Stimulated activated CD4-positive, alpha-beta T cell treated with anti-CD3 and anti-CD28 coated beads, Interleukin-15, amount 100 ng/mL, for 48 hours (primary cell): Measurements from ENCODE around the gene RBM42.

ENCODE experiments used
- DNase-seq, 2 donors: peaks; one replicate each; pipeline ENCODE4 v3.0.0-alpha.2; 2020; ENCODE audit warnings: low read depth in 2 of 2

RBM42 gene

DNA sequence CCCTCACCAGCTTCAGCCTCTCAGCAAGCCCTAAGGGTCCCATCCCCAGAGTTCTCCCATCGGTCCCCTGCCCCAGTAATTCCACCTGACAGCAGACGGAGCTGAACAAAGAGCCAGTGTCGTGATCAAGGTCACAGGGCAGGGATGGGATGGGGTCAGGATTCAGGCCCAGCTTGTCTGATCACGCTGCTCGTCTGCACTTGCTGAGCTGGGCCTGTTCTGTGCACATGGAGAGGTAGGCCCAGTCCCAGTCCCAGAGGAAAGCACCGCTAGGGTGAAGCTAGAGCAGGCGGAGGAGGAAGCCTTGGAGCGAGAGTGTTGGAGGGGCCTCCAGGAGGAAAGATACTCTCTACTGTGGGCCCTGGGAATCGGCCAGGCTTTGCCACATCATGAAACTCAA is 7.1 kb upstream of the RBM42 start:
- DNase-seq: no peak

DNA sequence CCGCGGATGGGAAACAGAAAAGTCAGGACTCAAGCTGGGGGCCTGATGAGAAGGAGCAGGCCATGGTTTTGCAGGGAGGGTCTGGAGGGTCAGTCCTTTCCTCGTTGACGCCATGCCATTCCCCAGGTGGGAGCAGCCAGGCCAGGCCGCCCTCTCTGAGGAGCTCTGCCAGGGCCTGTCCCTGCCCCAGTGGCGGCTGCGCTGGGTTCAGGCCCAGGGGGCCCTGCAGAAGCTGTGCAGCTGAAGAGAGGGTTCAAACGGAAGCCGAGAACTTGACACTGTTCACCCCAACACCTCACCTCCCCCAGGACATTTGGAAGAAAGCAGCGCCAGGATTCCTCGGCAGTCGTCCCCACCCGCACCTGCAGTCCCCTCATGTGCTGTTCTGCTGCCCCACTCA is 6.1 kb upstream of the RBM42 start:
- DNase-seq: no peak

DNA sequence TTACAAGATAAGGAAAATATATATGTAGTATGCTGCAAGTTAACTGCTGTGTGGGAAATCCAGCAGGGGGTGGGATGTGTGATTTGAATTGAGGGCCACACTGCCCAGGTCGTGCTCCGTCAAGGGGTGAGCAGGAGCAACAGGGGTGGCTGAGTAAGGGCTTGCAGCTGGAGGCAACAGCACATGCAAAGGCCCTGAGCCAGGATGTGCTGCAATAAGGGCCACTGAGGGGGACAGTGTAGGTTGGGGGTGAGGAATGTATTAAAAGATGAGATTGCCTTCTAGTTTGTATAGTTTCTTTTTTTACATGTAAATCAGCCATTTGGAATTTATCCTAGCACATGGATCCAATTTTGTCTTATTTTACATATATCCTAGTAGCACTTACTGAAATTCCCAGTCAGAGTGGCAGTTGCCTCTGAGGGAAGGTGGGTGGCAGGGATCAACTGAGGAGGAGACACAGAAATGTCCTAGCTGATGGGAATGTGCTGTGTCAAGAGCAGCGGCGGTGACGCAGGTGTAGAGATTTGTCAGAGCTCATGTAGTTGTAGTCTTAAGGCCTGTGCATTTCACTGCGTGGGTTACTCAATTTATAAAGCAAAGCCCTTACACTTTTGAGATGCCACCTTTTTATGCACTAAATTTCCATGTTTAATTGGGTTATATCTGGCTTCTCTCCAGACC is 5.4 kb upstream of the RBM42 start:
- no peak for DNase-seq

DNA sequence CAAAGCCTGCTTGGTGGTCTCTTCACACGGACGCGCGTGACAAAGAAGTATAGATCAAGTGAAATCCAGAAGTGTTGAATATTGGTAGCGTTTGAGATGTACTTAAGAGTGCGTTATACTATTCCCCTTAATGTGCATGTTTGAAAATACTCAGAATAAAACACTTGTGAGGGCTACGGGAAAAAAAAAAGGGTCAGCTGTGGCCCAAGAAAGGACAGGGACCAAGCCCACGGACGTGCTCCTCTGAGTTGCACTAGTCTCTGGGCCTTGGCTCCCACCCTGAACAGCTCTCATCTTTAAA is 622 bp upstream of the RBM42 start:
- no peak for DNase-seq

DNA sequence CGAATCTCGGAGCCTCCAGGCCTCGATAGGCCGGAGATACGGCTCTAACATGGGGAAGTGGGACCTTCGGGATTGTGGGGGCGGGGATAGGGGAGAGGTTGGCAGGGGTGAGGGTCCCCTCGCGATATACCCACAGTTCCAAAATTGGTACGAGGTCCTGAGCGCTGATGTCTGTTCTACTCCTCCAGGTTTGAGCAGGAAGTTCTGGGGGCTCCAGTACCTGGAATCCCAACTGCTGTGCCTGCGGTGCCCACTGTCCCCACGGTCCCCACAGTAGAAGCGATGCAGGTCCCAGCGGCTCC is 447 bp downstream of the RBM42 start:
- DNase-seq: no peak

DNA sequence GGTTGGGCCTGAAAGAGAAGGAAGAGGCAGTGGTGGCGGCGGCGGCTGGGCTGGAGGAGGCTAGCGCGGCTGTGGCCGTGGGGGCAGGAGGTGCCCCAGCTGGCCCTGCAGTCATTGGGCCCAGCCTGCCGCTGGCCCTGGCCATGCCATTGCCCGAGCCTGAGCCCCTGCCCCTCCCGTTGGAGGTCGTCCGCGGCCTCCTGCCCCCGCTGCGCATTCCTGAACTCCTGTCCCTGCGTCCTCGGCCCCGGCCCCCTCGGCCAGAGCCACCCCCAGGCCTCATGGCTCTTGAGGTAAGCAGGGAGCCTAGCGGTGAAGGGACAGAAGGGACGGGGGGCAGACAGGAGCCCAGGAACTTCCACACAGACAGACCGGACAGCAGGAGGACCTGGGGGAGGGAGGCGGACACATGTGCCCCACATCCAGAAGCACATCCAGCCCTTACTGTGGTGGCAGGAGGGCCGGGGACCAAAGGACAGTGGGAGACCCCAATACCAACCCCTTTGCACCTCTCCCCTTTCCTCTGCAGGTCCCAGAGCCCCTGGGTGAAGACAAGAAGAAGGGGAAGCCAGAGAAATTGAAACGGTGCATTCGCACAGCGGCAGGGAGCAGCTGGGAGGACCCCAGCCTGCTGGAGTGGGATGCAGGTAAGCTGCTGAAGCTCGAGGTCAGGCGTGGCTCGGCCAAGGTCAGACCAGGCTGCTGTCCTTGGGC is 5.0 kb downstream of the RBM42 start:
- DNase-seq: no peak

DNA sequence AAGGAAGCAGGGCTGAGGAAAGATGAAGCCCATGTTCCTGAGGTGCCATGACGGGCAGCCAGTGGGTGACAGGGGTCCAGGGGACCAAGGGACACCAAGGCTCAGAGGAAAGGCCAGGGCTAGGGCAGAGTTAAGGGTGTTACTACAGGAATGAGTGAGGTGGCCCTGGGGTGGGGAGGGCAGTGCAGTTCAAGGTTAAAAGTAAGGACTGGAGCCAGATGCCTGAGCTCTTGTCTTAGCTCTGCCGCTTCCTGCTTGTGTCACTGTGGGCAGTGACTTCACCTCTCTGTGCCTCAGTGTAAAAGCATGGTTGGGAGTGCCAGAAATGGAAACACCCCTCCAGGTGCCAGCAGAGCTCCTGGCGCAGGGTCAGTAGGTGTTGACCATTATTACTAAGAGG is 7.8 kb downstream of the RBM42 start:
- no peak for DNase-seq

DNA sequence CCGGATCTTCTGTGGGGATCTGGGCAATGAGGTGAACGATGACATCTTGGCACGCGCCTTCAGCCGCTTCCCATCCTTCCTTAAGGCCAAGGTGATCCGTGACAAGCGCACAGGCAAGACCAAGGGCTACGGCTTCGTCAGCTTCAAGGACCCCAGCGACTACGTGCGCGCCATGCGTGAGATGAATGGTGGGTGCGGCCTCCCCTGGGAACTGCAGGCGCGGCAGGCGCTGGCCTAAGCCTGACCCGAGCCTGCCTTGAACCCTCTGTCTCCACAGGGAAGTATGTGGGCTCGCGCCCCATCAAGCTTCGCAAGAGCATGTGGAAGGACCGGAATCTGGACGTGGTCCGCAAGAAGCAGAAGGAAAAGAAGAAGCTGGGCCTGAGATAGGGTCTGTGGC is 8.3 kb downstream of the RBM42 start:
- no peak for DNase-seq

DNA sequence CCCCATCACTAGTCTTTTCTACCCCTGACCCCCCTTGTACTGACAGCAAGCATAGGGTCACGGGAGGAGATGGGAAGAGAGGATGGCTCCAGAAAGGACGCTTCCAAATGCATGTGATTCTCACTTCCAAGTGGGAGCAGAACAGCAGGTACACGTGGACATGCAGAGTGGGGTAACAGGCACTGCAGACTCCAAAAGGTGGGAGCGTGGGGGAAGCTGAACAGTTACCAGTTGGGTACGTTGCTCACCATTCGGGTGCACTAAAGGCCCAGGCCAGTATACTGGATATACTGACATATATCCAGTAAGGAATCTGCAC is 10.4 kb downstream of the RBM42 start:
- no peak for DNase-seq

DNA sequence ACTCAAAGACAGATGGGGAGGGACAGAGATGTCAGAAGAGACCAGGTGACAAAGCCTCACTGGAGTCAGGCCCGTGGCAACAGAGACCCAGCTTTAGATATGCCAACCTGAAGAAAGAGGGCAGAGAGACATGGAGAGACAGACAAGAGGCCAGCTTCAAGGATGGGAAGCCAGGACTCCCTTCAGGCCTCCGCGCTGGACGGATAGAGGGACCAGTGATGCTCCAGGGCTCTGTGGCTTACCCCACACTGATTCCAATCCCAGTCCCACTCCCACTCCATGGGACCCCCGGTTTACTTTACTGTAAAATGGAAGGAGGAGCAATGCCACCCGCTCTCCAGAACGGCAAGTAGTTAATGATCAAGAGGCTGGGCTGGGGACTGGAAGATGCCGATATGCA is 11.0 kb downstream of the RBM42 start:
- DNase-seq: no peak

DNA sequence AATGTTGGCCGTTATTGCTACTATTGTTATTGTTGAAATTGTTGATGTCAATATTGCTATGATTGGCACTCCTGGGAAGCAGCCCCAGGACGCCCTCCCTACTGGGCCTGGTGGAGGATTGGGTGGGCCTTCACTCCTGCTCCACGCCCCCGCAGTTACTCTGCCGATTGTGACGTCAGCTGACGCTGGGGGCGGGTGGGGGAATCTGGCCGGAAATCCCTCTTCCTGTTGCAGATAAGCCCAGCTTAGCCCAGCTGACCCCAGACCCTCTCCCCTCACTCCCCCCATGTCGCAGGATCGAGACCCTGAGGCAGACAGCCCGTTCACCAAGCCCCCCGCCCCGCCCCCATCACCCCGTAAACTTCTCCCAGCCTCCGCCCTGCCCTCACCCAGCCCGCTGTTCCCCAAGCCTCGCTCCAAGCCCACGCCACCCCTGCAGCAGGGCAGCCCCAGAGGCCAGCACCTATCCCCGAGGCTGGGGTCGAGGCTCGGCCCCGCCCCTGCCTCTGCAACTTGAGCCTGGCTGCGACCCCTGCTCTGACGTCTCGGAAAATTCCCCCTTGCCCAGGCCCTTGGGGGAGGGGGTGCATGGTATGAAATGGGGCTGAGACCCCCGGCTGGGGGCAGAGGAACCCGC is 12.8 kb downstream of the RBM42 start, which contains the start of gene ETV2:
Gene ETV2 (plus strand): TSS at position 231 of the 637 bp plus-strand sequence. CDS start 716 bp downstream, outside the sequence.
- DNase-seq: no peak

DNA sequence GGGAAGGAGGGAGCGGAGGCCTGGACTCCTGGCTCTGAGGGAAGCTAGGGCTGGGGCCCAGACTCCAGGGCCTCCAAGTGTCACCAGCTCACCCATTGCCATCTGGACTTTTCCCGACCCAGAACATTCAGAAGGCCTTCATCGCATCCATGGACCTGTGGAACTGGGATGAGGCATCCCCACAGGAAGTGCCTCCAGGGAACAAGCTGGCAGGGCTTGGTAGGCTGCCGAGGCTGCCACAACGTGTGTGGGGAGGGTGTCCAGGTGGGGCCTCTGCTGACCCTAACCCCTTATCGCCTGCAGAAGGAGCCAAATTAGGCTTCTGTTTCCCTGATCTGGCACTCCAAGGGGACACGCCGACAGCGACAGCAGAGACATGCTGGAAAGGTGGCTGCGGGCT is 13.5 kb downstream of the RBM42 start:
- no peak for DNase-seq

DNA sequence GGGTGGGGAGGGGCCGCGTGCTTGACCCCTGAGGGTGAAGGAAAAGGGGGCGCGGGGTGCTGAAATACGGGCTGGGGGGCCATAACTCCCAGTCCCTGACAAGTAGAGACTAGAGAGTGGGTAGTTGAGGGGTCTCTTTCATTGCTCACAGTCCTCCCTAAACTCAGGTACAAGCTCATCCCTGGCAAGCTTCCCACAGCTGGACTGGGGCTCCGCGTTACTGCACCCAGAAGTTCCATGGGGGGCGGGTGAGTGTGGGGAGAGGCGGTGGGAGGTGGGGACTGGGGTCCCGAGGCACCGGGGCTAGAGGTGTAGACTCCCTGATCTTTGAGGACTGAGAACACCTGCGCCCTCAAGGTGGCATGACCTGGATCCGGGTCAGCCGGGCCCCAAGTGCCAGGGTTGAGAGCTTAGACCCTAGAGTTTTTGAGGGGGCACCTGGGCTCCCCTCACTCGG is 14.0 kb downstream of the RBM42 start:
- DNase-seq: no peak

DNA sequence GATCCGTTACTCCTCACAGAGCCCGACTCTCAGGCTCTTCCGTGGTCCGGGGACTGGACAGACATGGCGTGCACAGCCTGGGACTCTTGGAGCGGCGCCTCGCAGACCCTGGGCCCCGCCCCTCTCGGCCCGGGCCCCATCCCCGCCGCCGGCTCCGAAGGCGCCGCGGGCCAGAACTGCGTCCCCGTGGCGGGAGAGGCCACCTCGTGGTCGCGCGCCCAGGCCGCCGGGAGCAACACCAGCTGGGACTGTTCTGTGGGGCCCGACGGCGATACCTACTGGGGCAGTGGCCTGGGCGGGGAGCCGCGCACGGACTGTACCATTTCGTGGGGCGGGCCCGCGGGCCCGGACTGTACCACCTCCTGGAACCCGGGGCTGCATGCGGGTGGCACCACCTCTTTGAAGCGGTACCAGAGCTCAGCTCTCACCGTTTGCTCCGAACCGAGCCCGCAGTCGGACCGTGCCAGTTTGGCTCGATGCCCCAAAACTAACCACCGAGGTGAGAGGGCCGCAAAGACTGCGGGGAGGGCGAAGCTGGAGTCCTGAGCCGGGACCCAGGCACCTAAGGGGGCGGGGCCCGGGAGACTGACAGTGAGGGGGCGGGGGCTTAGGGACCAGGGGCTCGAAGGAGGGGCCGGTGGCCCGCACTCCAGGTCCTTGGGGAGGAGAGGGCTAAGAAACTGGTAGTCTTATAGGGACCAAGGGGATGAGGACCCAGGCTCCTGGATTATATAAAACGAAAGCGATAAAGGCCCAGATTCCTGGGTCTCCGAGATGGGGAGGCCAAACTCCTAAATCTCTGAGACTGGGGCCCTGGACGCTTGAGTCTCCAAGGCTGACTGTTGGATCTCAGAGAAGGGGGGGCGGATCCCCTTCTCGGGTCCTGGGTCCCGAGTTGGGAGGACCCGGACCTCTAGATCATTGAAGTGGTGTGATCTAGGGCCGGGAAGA is 14.7 kb downstream of the RBM42 start:
- DNase-seq: peak; percentile 68 to 76

DNA sequence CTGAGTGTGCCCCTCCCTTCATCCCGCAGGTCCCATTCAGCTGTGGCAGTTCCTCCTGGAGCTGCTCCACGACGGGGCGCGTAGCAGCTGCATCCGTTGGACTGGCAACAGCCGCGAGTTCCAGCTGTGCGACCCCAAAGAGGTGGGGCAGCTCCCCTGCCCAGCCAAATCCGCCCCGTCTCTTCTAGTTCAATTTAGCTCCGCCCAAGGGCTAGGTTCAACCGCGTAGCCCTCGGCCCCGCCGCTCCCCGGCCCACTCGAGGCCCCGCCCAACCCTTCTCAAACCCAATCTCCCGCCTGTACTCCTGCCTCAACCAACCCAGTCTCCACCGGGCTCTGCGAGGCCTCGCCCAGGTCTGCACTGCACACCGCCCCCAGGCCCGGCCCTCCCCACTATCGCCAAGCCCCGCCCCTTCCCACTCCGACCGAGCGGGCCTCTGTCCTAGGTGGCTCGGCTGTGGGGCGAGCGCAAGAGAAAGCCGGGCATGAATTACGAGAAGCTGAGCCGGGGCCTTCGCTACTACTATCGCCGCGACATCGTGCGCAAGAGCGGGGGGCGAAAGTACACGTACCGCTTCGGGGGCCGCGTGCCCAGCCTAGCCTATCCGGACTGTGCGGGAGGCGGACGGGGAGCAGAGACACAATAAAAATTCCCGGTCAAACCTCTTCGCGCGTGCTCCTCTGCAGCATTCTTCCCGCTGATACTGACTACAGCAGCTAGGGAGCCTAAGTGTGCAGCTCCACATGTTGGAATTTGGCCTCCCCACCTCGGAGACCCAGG is 15.6 kb downstream of the RBM42 start:
- peak; percentile 95 to 98 for DNase-seq

DNA sequence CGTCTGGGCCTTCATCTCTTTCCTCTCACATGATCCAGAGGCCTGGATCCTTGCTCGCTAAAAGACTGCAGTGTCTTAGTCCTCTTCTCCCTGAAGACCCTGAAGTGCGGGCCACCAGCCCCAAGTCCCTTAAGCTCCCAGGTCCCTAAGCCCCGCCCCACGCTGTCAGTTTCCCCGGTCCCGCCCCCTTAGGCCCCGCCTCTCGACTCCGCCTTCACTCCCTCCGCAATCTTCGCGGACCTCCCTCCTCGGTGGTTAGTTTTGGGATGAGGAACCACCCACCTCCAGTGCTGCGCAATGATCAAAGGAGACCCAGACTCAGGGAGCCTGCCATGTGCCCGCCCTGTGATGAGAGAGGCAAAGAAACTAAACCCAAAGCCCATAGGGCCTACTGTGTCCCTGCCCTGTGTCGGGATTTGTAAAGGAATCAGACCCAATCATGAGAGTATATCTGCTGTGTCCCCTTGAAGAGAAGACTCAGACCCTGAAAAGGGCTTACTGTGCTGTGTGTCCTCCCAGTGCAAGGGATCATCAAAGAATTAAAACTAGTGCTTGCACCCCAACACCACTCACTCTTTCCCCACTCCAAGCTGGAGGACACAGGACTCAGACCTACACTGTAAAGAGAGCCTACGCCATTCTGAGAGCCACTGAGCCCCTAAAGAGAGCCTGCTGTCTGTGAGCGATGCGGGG is 16.3 kb downstream of the RBM42 start:
- DNase-seq: peak; percentile 72 to 90

DNA sequence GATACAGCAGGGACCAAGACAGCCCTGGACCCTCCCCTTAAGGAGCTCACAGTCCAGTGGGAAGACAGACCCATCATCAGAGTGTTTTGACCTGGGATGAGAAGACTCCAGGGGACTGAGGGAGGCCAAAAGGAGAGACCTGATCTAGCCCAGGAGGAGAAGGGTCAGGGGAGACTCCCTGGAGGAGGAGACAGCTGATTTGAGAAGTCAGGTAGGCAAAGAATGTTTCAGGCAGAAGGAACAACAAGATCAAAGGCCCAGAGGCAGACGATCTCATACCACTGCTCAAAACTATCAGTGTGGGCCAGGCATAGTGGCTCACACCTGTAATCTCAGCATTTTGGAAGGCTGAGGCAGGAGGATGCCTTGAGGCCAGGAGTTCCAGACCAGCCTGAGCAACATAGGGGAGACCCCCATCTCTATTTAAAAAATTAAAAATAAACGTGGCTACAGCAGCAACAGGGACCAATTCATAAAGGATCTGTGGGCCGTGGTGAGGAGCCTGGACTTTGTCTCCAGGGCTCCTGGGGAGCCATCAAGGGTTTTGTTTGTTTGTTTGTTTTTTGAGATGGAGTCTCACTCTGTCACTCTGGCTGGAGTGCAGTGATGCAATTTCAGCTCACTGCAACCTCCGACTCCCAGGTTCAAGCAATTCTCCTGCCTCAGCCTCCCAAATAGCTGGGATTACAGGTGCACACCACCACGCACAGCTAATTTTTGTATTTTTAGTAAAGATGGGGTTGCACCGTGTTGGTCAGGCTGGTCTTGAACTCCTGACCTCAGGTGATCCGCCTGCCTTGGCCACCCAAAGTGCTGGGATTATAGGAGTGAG is 17.1 kb downstream of the RBM42 start:
- no peak for DNase-seq

DNA sequence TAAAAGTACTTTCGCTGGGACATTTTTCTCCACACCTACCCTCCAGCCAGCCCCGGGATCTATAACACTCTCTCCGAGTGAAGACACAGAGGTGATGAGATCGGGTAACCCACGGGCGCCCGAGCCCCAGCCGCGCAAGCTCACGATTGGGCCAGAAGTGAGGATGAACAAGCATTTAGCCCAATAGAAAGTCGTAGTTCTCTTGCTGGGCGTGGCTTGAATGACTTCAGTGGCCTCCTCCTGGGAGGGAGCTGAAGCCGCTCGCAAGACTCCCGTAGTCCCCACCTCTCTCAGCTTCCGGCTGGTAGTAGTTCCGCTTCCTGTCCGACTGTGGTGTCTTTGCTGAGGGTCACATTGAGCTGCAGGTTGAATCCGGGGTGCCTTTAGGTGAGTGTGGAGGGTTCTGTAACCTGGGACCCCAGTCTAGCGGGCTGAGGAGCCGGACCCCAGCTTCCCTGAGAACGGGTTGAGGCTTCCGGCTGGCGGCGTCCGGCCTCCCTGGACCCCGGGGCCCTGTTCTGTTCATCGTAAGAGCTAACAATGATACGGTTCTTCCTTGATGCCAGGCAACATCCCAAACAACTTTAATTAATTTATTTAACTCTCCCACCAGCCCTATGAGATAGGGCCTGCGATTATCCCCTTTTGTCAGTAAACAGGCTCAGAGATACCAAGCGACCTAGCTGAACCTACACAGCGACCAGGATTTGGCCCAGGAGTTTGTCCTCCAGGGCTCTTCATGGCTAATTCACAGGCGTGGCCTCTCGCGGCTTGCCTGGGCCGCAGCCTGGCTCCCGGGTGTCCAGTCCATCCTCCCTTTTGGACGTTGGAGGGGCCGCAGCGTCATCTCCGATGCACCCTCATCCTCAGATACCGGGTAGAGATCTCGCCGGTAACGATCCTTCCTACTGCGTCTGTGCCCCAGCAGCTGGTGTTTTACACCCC is 19.5 kb downstream of the RBM42 start, which contains the start of gene COX6B1:
Gene COX6B1 (plus strand): TSS at position 307 of the 945 bp plus-strand sequence. CDS start 2,921 bp downstream, outside the sequence.
- peak; percentile 88 to 90 for DNase-seq

DNA sequence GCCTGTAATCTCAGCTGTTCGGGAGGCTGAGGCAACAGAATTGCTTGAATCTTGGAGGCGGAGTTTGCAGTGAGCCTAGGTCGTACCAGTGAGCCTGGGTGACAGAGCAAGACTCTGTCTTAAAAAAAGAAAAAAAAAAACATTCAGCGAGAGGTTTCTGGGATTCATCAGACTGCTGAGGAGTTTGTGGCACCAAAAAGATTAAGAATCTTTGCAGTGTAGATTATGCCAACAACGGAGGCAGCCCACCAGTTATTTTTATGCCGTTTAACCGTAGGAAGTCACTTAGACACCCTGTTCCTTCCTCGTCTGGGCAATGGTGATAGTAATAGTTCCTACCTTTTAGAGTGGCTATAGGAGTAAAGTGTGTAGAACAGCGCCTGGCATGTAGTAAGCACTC is 21.7 kb downstream of the RBM42 start:
- DNase-seq: no peak
